ENCODE results near the gene ATF3.

GRCh38 chr1:212633161-212633560 lies 24.6 kb downstream of the ATF3 start:
- no peak for TF ChIP-seq ARNTL (CRISPR knock-in tag; IDR thresholded peaks at IDR 0.05; ENCODE audit: borderline replicate concordance, low read depth)
- no peak for TF ChIP-seq CREB5 (CRISPR knock-in tag; IDR thresholded peaks at IDR 0.05; ENCODE audit: low read depth)
- no peak for TF ChIP-seq ZNF70 (CRISPR knock-in tag; IDR thresholded peaks at IDR 0.05)
- TF ChIP-seq PATZ1 (CRISPR knock-in tag; IDR thresholded peaks at IDR 0.05; ENCODE audit: borderline replicate concordance) = no peak
- TF ChIP-seq, protein P1, sequence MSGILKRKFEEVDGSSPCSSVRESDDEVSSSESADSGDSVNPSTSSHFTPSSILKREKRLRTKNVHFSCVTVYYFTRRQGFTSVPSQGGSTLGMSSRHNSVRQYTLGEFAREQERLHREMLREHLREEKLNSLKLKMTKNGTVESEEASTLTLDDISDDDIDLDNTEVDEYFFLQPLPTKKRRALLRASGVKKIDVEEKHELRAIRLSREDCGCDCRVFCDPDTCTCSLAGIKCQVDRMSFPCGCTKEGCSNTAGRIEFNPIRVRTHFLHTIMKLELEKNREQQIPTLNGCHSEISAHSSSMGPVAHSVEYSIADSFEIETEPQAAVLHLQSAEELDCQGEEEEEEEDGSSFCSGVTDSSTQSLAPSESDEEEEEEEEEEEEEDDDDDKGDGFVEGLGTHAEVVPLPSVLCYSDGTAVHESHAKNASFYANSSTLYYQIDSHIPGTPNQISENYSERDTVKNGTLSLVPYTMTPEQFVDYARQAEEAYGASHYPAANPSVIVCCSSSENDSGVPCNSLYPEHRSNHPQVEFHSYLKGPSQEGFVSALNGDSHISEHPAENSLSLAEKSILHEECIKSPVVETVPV (CRISPR knock-in tag; IDR thresholded peaks at IDR 0.05) = no peak
- no peak for TF ChIP-seq ZC3H10 (CRISPR knock-in tag; IDR thresholded peaks at IDR 0.05)
- no peak for TF ChIP-seq ZNF8 (CRISPR knock-in tag; IDR thresholded peaks at IDR 0.05)
- no peak for TF ChIP-seq SNAI2 (CRISPR knock-in tag; IDR thresholded peaks at IDR 0.05)
- no peak for TF ChIP-seq TOX (CRISPR knock-in tag; IDR thresholded peaks at IDR 0.05; ENCODE audit: borderline replicate concordance)

All from SK-N-SH treated with all-trans-retinoic acid at 6 μM for 48 hours (cell line).